ENCODE measurements around the gene IKZF2. TPM values are rescaled to one million over a fixed set of nuclear protein-coding genes. Genes with fewer than 3 reads are reported as not detected.
"Not testable (repeated sequence)": the region's sequence is repeated elsewhere in the genome, so short reads cannot be mapped to it uniquely, and the experiment has no call there.

Gene IKZF2
- total RNA-seq, 1 donor from 2014 or later: 8.7 TPM

DNA sequence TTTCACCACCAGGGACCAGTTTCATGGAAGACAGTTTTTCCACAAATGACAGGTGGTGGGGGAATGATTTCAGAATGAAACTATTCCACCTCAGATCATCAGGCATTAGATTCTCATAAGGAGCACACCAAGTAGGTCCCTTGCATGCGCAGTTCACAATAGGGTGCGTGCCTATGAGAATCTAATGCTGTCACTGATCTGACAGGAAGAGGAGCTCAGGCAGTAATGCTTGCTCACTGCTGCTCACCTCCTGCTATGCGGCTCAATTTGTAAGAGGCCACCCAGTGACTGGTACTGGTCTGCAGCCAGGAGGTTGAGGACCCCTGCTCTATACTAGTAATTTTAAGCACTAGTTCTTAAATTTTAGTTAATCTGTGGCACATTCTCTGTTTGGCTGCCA lies 107.8 kb downstream of the IKZF2 start:
- intact Hi-C loops (cut with micrococcal nuclease): no loop called here

GRCh38 chr2:213042262-213042661 lies 109.2 kb downstream of the IKZF2 start:
- intact Hi-C loops (cut with micrococcal nuclease): no loop called here

GRCh38 chr2:213036836-213037235 lies 114.6 kb downstream of the IKZF2 start:
- intact Hi-C loops (cut with micrococcal nuclease): no loop called here

DNA sequence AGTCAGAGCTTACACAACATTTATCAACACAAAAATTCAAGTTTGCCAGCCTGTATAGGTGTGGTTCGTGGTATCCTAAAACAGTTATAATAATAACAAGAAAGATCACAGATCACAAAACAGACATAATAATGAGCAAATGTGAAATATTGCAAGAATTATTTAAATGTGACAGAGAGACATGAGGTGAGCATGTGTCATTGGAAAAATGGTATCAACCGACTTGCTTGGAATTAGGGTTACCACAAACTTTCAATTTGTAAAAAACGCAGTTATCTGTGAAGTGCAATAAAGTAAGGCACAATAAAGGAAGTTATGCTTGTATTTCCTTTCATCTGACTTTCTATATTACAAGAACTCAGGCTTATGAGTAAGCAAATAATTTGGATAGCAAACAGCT lies 116.8 kb downstream of the IKZF2 start:
- intact Hi-C loops (cut with micrococcal nuclease): loop anchor here (2.0 kb wide), 1 partner anchor 18 kb away; no protein-coding TSS in a partner anchor

GRCh38 chr2:213032607-213033006 lies 118.8 kb downstream of the IKZF2 start:
- intact Hi-C loops (cut with micrococcal nuclease): no loop called here

- intact Hi-C loops (cut with micrococcal nuclease): no loop called here
These were observed 128.4 kb downstream of the IKZF2 start for GRCh38 chr2:213022987-213023386.

DNA sequence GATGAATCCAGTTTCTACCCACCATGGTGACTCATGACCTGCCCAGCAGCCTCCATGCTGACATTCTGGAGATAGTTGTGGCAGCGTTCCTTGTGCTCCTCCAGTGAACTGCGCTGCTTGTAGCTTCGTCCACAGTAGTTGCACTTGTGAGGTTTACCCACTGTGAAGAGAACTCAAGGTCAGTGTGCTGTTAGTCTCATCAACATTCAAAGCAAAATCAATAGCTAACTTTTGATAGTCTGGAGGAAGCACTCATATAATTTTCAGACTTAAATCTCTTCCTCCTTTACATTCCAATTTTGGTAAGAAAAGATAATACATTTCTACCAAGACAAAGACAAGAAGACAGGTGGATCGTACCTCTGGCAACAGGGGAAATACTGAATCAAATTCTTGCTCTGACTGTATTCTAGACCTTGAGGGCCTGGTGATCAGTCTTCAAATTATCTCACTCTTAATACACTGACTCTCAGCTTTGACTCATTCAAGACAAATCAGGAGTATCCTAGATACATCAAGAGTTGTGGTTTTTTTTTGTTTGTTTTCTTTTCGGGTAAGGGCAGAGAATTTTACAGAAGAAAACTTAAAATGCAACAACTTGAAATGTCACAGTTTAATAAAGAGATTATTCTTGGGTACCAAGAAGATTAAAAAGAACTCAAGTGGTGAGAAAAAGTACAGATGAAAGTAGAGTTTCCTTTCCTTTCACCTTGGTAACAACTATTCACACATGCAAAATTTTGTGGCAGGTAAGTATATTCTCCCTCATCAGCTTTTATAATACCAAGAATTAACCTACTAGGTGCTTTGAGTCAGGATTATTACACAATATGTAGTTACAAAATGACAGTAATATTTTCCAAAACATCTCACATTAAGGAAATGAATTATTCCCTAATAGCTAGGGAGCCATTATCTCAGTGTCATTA lies 129.2 kb downstream of the IKZF2 start:
- intact Hi-C loops (cut with micrococcal nuclease): no loop called here

- intact Hi-C loops (cut with micrococcal nuclease): not testable (repeated sequence)
These were observed 130.5 kb downstream of the IKZF2 start for GRCh38 chr2:213020913-213021312.

- intact Hi-C loops (cut with micrococcal nuclease): no loop called here
These were observed 131.1 kb downstream of the IKZF2 start for GRCh38 chr2:213020268-213020667.

- intact Hi-C loops (cut with micrococcal nuclease): loop anchor here (5.0 kb wide), 3 partner anchors 37 to 157 kb away; no protein-coding TSS in a partner anchor
These were observed 132.0 kb downstream of the IKZF2 start for GRCh38 chr2:213019368-213019767.

- intact Hi-C loops (cut with micrococcal nuclease): loop anchor here (5.0 kb wide), 3 partner anchors 36 to 156 kb away; no protein-coding TSS in a partner anchor
These were observed 133.0 kb downstream of the IKZF2 start for GRCh38 chr2:213018340-213018901.

DNA sequence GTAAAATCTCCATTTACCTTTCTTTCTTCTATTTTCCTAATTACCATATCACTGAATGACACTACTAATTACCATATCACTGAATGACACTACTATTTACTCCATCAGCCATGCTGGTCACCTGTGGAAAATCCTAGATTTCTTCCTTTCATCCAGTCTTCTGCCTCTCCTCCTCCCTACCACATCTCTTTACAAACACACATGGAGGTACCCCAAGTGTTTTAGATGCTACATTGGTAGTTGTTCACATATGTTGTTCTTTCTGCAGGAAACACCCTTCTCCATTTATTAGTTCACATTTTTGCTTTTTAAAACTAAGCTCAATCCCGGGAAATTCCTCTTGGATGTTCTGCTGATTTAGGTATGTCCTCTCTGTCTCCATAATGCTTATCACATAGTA lies 134.0 kb downstream of the IKZF2 start:
- intact Hi-C loops (cut with micrococcal nuclease): loop anchor here (2.0 to 5.0 kb wide), 5 partner anchors 17 to 155 kb away; no protein-coding TSS in a partner anchor

DNA sequence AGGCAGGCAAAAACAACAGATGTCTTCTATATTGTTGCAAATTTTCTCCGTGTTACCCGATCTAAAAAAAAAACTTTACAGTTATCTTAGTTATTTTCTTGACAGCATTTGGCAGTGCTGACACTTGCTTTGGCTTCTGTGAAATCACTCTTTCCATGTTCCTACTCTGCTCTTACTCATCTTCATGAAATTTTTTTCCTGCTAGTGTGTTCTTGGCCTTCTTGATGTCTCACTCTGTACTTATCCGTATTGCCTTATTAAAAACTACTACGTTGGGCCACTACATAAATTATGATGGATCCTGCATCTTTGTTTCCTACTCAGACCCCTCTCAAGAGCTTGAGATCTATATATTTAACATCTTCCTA lies 134.4 kb downstream of the IKZF2 start:
- intact Hi-C loops (cut with micrococcal nuclease): loop anchor here (2.0 to 5.0 kb wide), 5 partner anchors 18 to 155 kb away; no protein-coding TSS in a partner anchor

- intact Hi-C loops (cut with micrococcal nuclease): loop anchor here (2.0 to 5.0 kb wide), 5 partner anchors 18 to 154 kb away; no protein-coding TSS in a partner anchor
These were observed 135.0 kb downstream of the IKZF2 start for GRCh38 chr2:213016166-213016983.

DNA sequence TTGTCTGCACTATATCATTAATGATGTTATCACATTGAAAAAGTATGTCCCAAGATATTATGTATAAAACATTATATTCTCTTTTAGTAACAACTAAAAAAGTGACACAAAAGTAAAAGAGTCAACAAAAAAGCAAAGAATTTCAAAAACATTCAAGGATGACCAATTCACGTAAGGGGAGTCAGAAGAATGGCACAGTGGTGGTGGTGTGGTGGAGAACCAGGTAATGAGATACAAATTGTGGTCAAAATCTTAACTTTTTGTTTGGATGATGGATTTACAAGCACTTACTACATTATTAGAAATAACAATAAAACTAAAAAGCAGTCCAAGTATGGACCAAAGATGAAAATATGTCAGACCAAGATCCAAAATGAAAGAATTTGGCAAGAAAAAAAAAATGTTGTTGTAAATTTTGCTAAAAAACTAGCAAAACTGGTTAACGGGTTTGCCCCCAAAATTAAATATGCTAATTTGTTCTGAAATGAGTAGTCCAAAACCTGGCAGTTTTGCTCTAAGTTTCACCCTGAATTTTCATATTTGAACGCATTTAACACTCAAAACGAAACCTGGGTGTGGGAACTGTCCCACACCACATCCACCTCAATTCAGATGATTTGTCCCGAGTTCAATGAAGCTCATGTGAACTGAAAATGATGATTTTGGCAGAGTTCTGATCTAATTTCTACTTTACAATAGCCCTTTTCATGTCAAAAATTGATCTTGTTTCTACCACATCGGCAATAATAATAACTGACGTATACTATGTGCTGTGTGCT lies 135.8 kb downstream of the IKZF2 start:
- intact Hi-C loops (cut with micrococcal nuclease): loop anchor here (2.0 to 5.0 kb wide), 8 partner anchors 19 to 239 kb away; partner anchors contain the start of gene IKZF2

- intact Hi-C loops (cut with micrococcal nuclease): loop anchor here (2.0 kb wide), 3 partner anchors 55 to 237 kb away; partner anchors contain the start of gene IKZF2
These were observed 137.4 kb downstream of the IKZF2 start for GRCh38 chr2:213013979-213014378.

DNA sequence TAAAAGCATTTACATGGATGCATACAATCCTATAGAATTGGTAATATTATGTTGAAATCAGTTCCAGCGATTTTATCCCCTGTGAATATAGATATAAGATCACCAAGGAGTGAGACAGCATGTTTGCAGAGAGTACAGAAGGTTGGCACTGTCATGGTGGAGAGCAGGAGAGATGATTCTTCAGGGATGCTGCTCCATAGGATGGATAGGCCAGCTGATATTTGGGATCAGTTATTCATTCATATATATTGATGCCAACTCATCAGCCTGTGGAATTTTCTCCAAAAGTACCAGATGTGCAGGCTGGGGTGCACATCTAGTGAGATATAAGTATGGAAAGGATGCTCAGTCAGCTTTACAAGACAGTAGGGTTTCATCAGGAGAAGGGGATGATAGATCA lies 139.9 kb downstream of the IKZF2 start:
- intact Hi-C loops (cut with micrococcal nuclease): no loop called here

DNA sequence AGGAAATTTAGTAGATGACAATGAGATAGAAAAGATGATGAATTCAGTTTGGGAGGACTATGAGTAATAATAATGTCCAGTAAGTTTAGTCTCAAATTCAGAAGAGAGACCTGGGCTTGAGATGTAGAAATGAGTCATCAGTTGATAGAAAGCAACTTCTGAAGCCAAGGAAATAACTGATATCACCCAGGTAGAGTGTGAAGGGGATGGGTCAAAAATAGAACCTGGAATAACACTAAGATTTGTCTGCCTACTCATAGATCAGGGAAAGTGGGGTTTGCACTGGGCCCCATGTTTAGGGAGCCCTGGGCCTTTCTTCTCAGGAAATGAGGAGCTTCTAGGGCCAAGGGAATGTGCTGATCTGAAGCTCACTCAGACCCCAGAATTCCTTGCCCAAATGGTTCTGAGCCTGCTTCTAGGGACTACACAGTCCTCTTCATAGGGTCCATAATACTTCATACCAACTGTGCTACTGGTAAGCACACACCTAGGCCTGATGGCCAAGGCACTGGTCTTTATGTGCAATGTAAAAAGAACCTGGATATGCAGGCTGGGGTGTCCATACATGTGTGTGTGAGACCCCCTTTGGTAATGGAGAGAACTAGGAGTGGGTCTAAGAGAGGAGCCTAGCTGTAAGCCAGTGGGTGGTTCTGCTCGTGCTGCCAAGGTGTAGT lies 141.2 kb downstream of the IKZF2 start:
- intact Hi-C loops (cut with micrococcal nuclease): no loop called here

DNA sequence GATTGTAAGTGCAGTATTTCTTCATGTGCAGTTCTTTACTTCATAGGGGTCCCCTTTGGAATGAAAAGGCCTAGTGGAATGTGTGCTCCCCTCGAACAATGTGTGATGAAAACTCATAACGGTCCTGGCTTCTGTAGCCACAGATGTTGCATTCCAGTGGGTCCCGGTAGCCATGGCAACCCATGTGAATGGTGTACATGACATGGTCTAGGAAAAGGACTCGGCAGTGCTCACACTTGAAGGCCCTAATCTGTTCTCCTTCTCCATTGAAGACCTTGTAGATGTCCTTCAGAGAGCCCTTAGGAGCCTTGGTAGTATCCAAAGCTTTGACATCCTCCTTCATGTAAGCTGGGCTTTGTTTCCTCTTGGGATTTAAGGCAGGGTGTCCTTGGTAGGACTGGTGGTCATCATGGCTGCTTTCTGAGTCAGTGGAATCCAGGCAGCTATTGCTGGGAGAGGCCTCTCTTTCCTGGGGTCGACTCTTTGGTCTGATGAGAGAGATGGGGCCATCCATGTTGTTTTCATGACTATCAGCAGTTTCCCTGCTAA lies 144.0 kb downstream of the IKZF2 start:
- intact Hi-C loops (cut with micrococcal nuclease): no loop called here
